ENCODE measurements around the gene ABCA12.

DNA sequence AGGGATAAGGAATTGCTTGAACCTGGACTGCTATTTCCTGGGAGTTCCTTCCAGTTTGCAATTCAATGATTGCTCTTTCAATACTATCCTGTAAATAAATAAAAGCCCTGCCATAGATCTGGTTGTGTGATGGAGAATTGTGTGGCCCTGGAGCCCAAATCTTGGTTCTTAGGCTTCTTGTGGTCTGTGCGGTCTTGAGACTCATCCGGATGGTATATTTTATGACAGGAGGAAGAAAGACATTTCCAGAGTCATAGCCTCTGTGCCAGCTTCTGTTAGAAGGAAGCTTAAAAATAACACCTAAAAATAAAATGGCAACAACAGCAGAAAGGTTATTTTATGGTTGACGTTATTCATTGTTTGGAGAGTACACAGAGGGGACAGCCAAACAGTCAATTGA, 137.7 kb downstream of the ABCA12 start:
- TF ChIP-seq POLR2AphosphoS5 (IDR thresholded peaks at IDR 0.05) (no peak), EP300 (IDR thresholded peaks at IDR 0.05) (no peak), POLR2A (IDR thresholded peaks at IDR 0.05) (no peak)
- TF ChIP-seq, protein P1, sequence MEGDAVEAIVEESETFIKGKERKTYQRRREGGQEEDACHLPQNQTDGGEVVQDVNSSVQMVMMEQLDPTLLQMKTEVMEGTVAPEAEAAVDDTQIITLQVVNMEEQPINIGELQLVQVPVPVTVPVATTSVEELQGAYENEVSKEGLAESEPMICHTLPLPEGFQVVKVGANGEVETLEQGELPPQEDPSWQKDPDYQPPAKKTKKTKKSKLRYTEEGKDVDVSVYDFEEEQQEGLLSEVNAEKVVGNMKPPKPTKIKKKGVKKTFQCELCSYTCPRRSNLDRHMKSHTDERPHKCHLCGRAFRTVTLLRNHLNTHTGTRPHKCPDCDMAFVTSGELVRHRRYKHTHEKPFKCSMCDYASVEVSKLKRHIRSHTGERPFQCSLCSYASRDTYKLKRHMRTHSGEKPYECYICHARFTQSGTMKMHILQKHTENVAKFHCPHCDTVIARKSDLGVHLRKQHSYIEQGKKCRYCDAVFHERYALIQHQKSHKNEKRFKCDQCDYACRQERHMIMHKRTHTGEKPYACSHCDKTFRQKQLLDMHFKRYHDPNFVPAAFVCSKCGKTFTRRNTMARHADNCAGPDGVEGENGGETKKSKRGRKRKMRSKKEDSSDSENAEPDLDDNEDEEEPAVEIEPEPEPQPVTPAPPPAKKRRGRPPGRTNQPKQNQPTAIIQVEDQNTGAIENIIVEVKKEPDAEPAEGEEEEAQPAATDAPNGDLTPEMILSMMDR (IDR thresholded peaks at IDR 0.05) = no peak

Data from gastroesophageal sphincter (tissue), 3 donors.